KMS-11 (cell line): ENCODE results near the gene SF3B6.
"Not testable (repeated sequence)": the region's sequence is repeated elsewhere in the genome, so short reads cannot be mapped to it uniquely, and the experiment has no call there.

Experiments
- H2AFZ ChIP-seq: fragments of 200-600 bp; sonication (generic); 2 replicates; pipeline ENCODE4 v1.6.1; 2016; ENCODE audit warnings: antibody characterized with exemption, mixed run types, low read depth
- H3K27ac ChIP-seq: fragments of 200-600 bp; sonication (generic); 2 replicates; pipeline ENCODE4 v1.6.1; 2016; ENCODE audit warnings: mild to moderate bottlenecking, mixed run types
- H3K27me3 ChIP-seq: fragments of 200-600 bp; sonication (generic); 2 replicates; pipeline ENCODE4 v1.6.1; 2017; ENCODE audit warnings: mild to moderate bottlenecking, low read depth, mixed run types, moderate library complexity; ENCODE audit not compliant: insufficient read depth
- H3K36me3 ChIP-seq: fragments of 200-600 bp; sonication (generic); 2 replicates; pipeline ENCODE4 v1.6.1; 2017; ENCODE audit warnings: mild to moderate bottlenecking, mixed run types; ENCODE audit not compliant: insufficient read depth
- H3K4me1 ChIP-seq: fragments of 200-600 bp; sonication (generic); 2 replicates; pipeline ENCODE4 v1.6.1; 2016; ENCODE audit warnings: mild to moderate bottlenecking, low read depth, mixed run types; ENCODE audit not compliant: poor library complexity, severe bottlenecking
- H3K4me2 ChIP-seq: fragments of 200-600 bp; sonication (generic); 2 replicates; pipeline ENCODE4 v1.7.0; 2016; ENCODE audit warnings: mild to moderate bottlenecking, mixed run types
- H3K4me3 ChIP-seq: fragments of 200-600 bp; sonication (generic); IDR thresholded peaks from 2 replicates; pipeline ENCODE4 v1.6.1; 2017; ENCODE audit warnings: low read depth, low read length, mixed read lengths; ENCODE audit not compliant: insufficient read depth
- H3K79me2 ChIP-seq: fragments of 200-600 bp; sonication (generic); 2 replicates; pipeline ENCODE4 v1.6.1; 2016; ENCODE audit warnings: low read depth, mixed run types; ENCODE audit not compliant: insufficient read depth
- H3K9ac ChIP-seq: fragments of 200-600 bp; sonication (generic); 2 replicates; pipeline ENCODE4 v1.6.1; 2016; ENCODE audit warnings: mild to moderate bottlenecking, mixed run types
- H4K20me1 ChIP-seq: fragments of 200-600 bp; sonication (generic); 2 replicates; pipeline ENCODE4 v1.6.1; 2016; ENCODE audit warnings: mild to moderate bottlenecking, mixed run types; ENCODE audit not compliant: insufficient read depth
- CTCF ChIP-seq: fragments of 200-600 bp; sonication (generic); conservative IDR thresholded peaks from 2 replicates; pipeline ENCODE4 v1.6.1; 2017; ENCODE audit warnings: low read depth, mild to moderate bottlenecking, antibody characterized with exemption, low read length, moderate library complexity, mixed read lengths

The SF3B6 gene

GRCh38 chr2:24046599-24046929 lies 29.6 kb downstream of the SF3B6 start:
- TF ChIP-seq CTCF, result no peak
- H2AFZ ChIP-seq, result peak overlapping the region; percentile 57
- no peaks in the 10 kb centered on the region for H3K36me3 ChIP-seq
- peak overlapping the region; percentile 56 for H3K4me2 ChIP-seq
- H4K20me1 ChIP-seq, result no peaks in the 10 kb centered on the region
- peak overlapping the region; percentile 36; the same call in 1 of the 2 replicates for H3K9ac ChIP-seq
- H3K27ac ChIP-seq, result no peak overlapping the region
- H3K4me1 ChIP-seq, result peaks cover 14% of the 10 kb centered on the region
- H3K27me3 ChIP-seq, result no peaks in the 10 kb centered on the region
- H3K79me2 ChIP-seq, result no peaks in the 10 kb centered on the region
- peak overlapping the region; percentile 87 for H3K4me3 ChIP-seq

DNA sequence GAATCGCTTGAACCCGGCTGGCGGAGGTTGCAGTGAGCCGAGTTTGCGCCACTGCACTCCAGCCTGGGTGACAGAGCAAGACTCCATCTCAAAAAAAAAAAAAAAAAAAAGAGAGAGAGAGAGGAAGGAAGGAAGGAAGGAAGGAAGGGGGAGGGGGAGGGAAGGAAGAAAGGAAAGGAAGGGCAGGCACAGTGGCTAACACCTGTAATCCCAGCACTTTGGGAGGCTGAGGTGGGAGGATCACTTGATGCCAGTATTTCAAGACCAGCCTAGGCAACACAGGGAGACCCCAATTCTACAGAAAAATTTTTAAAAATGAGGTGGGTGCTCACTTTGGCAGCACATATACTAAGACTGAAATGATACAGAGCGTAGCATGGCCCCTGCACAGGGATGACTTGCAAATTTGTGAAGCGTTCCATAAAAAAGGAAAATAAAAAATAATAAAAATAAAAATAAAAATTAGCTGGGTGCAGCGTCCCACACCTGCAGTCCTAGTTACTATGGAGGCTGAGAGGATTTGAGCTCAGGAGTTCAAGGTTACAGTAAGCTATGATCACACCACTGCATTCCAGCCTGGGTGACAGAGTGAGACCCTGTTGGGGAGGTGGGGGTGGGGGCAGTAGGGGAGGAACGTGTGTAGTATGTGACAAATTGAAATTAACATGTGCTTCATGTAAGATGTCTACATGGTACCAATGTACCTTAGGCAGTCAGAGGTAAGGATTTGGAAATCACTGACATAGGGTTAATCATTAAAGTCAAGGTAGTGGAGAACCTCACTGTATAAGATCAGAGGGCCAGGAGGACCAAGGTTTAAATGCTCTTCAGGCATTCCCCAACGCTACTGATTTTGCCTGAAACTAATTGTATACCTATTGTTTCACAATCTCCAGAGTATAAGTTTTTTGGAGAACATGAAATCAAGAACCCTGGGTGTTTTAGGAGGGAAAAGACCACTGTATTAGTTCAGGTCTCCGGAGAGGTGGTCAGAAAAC lies 30.3 kb downstream of the SF3B6 start:
- H3K4me1 ChIP-seq, result peaks cover 14% of the 10 kb centered on the region
- H3K9ac ChIP-seq, result no peak overlapping the region
- H3K27me3 ChIP-seq, result no peaks in the 10 kb centered on the region
- H3K27ac ChIP-seq, result no peak overlapping the region
- H3K79me2 ChIP-seq, result no peaks in the 10 kb centered on the region
- no peak overlapping the region for H2AFZ ChIP-seq
- no peaks in the 10 kb centered on the region for H3K36me3 ChIP-seq
- no peaks in the 10 kb centered on the region for H4K20me1 ChIP-seq
- no peak for TF ChIP-seq CTCF
- peak overlapping the region; percentile 56 for H3K4me2 ChIP-seq
- H3K4me3 ChIP-seq, result no peak overlapping the region

GRCh38 chr2:24043133-24043532 lies 33.0 kb downstream of the SF3B6 start:
- H3K4me2 ChIP-seq, result not testable (repeated sequence)

GRCh38 chr2:24040511-24040910 lies 35.6 kb downstream of the SF3B6 start:
- Histone ChIP-seq H3K4me2 (no peak overlapping the region), H3K27ac (no peak overlapping the region), H3K36me3 (no peaks in the 10 kb centered on the region; the same call in 1 of the 2 replicates), H3K4me1 (no peaks in the 10 kb centered on the region), H3K27me3 (no peaks in the 10 kb centered on the region), H3K9ac (no peak overlapping the region), H4K20me1 (no peaks in the 10 kb centered on the region), H3K79me2 (peaks cover 8% of the 10 kb centered on the region; the same call in 1 of the 2 replicates), H3K4me3 (no peak overlapping the region), H2AFZ (no peak overlapping the region)
- TF ChIP-seq CTCF, result no peak

More at GRCh38 chr2:24043133-24043532, 33.0 kb downstream of the SF3B6 start:
- H2AFZ ChIP-seq, H3K27me3 ChIP-seq, H4K20me1 ChIP-seq, H3K27ac ChIP-seq, H3K79me2 ChIP-seq, H3K36me3 ChIP-seq, H3K9ac ChIP-seq, H3K4me3 ChIP-seq: not testable (repeated sequence)
- H3K4me1 ChIP-seq, result peaks cover 14% of the 10 kb centered on the region
